DOHH2 (cell line): ENCODE data around the gene SUN1.

ENCODE experiments used
- H3F3A ChIP-seq: fragments of 200-600 bp; sonication (generic), shearing (Covaris generic); 2 replicates; pipeline ENCODE4 v1.6.0; 2016; ENCODE audit warnings: antibody characterized with exemption, mild to moderate bottlenecking; ENCODE audit not compliant: control insufficient read depth, insufficient read depth
- H3K27ac ChIP-seq: fragments of 200-600 bp; sonication (generic); 2 replicates; pipeline ENCODE4 v1.5.1; 2014; ENCODE audit warnings: low read depth, mild to moderate bottlenecking, low read length, moderate library complexity
- H3K27me3 ChIP-seq: fragments of 200-600 bp; sonication (generic); 2 replicates; pipeline ENCODE4 v1.6.1; 2014; ENCODE audit warnings: mild to moderate bottlenecking, low read length, mixed read lengths; ENCODE audit not compliant: control insufficient read depth
- H3K36me3 ChIP-seq: fragments of 200-600 bp; sonication (generic); 2 replicates; pipeline ENCODE4 v1.6.1; 2014; ENCODE audit warnings: mild to moderate bottlenecking, low read length, moderate library complexity, mixed read lengths; ENCODE audit not compliant: control insufficient read depth
- H3K4me1 ChIP-seq: fragments of 200-600 bp; sonication (generic); 2 replicates; pipeline ENCODE4 v1.6.1; 2014; ENCODE audit warnings: mild to moderate bottlenecking, low read length, mixed read lengths; ENCODE audit not compliant: control insufficient read depth
- H3K4me2 ChIP-seq: fragments of 200-600 bp; sonication (generic); 2 replicates; pipeline ENCODE4 v1.6.0; 2014; ENCODE audit warnings: mild to moderate bottlenecking, low read length, moderate library complexity
- H3K4me3 ChIP-seq: fragments of 200-600 bp; sonication (generic); 2 replicates; pipeline ENCODE4 v1.5.1; 2014; ENCODE audit warnings: mild to moderate bottlenecking, low read length, mixed read lengths
- H3K79me2 ChIP-seq: fragments of 200-600 bp; sonication (generic); 2 replicates; pipeline ENCODE4 v1.6.1; 2014; ENCODE audit warnings: mild to moderate bottlenecking, low read length, mixed read lengths; ENCODE audit not compliant: control insufficient read depth
- H3K9me2 ChIP-seq: fragments of 200-600 bp; sonication (generic); replicated peaks from 2 replicates; pipeline ENCODE4 v1.6.1; 2014; ENCODE audit warnings: mild to moderate bottlenecking, low read length, mixed read lengths; ENCODE audit not compliant: control insufficient read depth
- H3K9me3 ChIP-seq: fragments of 200-600 bp; sonication (generic); 2 replicates; pipeline ENCODE4 v1.6.1; 2014; ENCODE audit warnings: antibody characterized with exemption, low read length, mixed read lengths; ENCODE audit not compliant: control insufficient read depth, insufficient read depth
- H4K20me1 ChIP-seq: fragments of 200-600 bp; sonication (generic); 2 replicates; pipeline ENCODE4 v1.6.0; 2014; ENCODE audit warnings: low read depth, mild to moderate bottlenecking, antibody characterized with exemption, low read length, moderate library complexity; ENCODE audit not compliant: control insufficient read depth, insufficient read depth
- CTCF ChIP-seq: fragments of 200-600 bp; sonication (generic); IDR thresholded peaks from one replicate; pipeline ENCODE4 v1.5.1; 2014; ENCODE audit warnings: antibody characterized with exemption, mild to moderate bottlenecking, low read depth, low read length; ENCODE audit not compliant: poor library complexity, severe bottlenecking
- EZH2phosphoT487 ChIP-seq: fragments of 200-600 bp; sonication (generic); IDR thresholded peaks from 2 replicates; pipeline ENCODE4 v1.6.1; 2017; ENCODE audit warnings: borderline replicate concordance, mild to moderate bottlenecking, antibody characterized with exemption, low read length, moderate library complexity, mixed read lengths

SUN1 gene

GRCh38 chr7:815284-816216 lies 16.7 kb upstream of the SUN1 start:
- Histone ChIP-seq H3K9me3 (no peaks in the 10 kb centered on the region; the same call in 1 of the 2 replicates), H4K20me1 (peaks cover 18% of the 10 kb centered on the region), H3K4me1 (peaks cover 49% of the 10 kb centered on the region), H3K27ac (no peak overlapping the region), H3F3A (no peaks in the 10 kb centered on the region; the same call in 1 of the 2 replicates), H3K9me2 (no peaks in the 10 kb centered on the region), H3K27me3 (peaks cover 28% of the 10 kb centered on the region), H3K79me2 (peaks cover 39% of the 10 kb centered on the region), H3K36me3 (peaks cover 11% of the 10 kb centered on the region), H3K4me3 (peak overlapping the region; percentile 72), H3K4me2 (peak overlapping the region; percentile 90)
- TF ChIP-seq CTCF (no peak), EZH2phosphoT487 (no peak)

GRCh38 chr7:816300-816750 lies 16.0 kb upstream of the SUN1 start:
- Histone ChIP-seq H3K9me2 (no peaks in the 10 kb centered on the region), H3K4me2 (peak overlapping the region; percentile 90), H3F3A (no peaks in the 10 kb centered on the region; the same call in 1 of the 2 replicates), H3K4me3 (peak overlapping the region; percentile 72), H3K36me3 (peaks cover 16% of the 10 kb centered on the region), H3K27ac (no peak overlapping the region), H3K79me2 (peaks cover 46% of the 10 kb centered on the region), H3K9me3 (no peaks in the 10 kb centered on the region; the same call in 1 of the 2 replicates), H4K20me1 (peaks cover 22% of the 10 kb centered on the region), H3K27me3 (peaks cover 28% of the 10 kb centered on the region), H3K4me1 (peaks cover 54% of the 10 kb centered on the region)
- TF ChIP-seq EZH2phosphoT487 (no peak), CTCF (no peak)

GRCh38 chr7:816751-817671 lies 15.3 kb upstream of the SUN1 start:
- 0 out of 2 replicates have a peak overlapping the region, but pooled peaks have one; percentile 7 for H3K27ac ChIP-seq
- no peaks in the 10 kb centered on the region; the same call in 1 of the 2 replicates for H3F3A ChIP-seq
- H3K4me1 ChIP-seq, result peaks cover 56% of the 10 kb centered on the region
- peaks cover 28% of the 10 kb centered on the region for H3K27me3 ChIP-seq
- peaks cover 22% of the 10 kb centered on the region for H4K20me1 ChIP-seq
- TF ChIP-seq CTCF (no peak), EZH2phosphoT487 (no peak)
- peaks cover 19% of the 10 kb centered on the region for H3K36me3 ChIP-seq
- H3K9me3 ChIP-seq, result no peaks in the 10 kb centered on the region; the same call in 1 of the 2 replicates
- H3K79me2 ChIP-seq, result peaks cover 53% of the 10 kb centered on the region
- peak overlapping the region; percentile 69 for H3K4me2 ChIP-seq
- no peaks in the 10 kb centered on the region for H3K9me2 ChIP-seq
- H3K4me3 ChIP-seq, result peak overlapping the region; percentile 90
